Measurements from ENCODE around the gene SLC17A9. TPM values are rescaled to one million over a fixed set of nuclear protein-coding genes. Genes with fewer than 3 reads are reported as not detected.

The SLC17A9 gene
- total RNA-seq, 2 donors from 2014 or later, result 10.2 to 11.8 TPM

GRCh38 chr20:62924442-62925075 lies 27.9 kb upstream of the SLC17A9 start:
- ATAC-seq (replicated peaks in 1 of 2), result no peak
- H3K4me3 Mint-ChIP-seq, result peak overlapping the region; percentile 95 to 97
- DNase-seq, result peak in 1 of 2 donors; percentile 18

GRCh38 chr20:62925076-62925419 lies 27.5 kb upstream of the SLC17A9 start:
- peak overlapping the region; percentile 96 for H3K27ac Mint-ChIP-seq
- DNase-seq, result no peak
- H3K9me3 Mint-ChIP-seq, result no peaks in the 10 kb centered on the region
- no peak for ATAC-seq (replicated peaks in 1 of 2)
- peak overlapping the region; percentile 95 to 97 for H3K4me3 Mint-ChIP-seq
- H3K27me3 Mint-ChIP-seq (ENCODE audit: low read depth), result no peaks in the 10 kb centered on the region
- peaks cover 2 to 5% of the 10 kb centered on the region in 2 donors for H3K36me3 Mint-ChIP-seq (ENCODE audit: insufficient read depth in 2 of 2)
- H3K4me1 Mint-ChIP-seq (ENCODE audit: low read depth), result peaks cover 77% of the 10 kb centered on the region

More at GRCh38 chr20:62924442-62925075, 27.9 kb upstream of the SLC17A9 start:
- Mint-ChIP-seq H3K9me3 (no peaks in the 10 kb centered on the region), H3K27ac (peak overlapping the region; percentile 96), H3K36me3 (ENCODE audit: insufficient read depth in 2 of 2) (peaks cover 2 to 5% of the 10 kb centered on the region in 2 donors), H3K4me1 (ENCODE audit: low read depth) (peaks cover 82% of the 10 kb centered on the region), H3K27me3 (ENCODE audit: low read depth) (no peaks in the 10 kb centered on the region)

- H3K27me3 Mint-ChIP-seq (ENCODE audit: low read depth), result no peaks in the 10 kb centered on the region
- H3K4me1 Mint-ChIP-seq (ENCODE audit: low read depth), result peaks cover 72% of the 10 kb centered on the region
- DNase-seq (peak; percentile 61 to 65), ATAC-seq (replicated peaks in 1 of 2) (peak; percentile 8 to 26)
- peaks cover 2 to 4% of the 10 kb centered on the region in 2 donors for H3K36me3 Mint-ChIP-seq (ENCODE audit: insufficient read depth in 2 of 2)
- peak overlapping the region; percentile 96 for H3K27ac Mint-ChIP-seq
- peak overlapping the region; percentile 95 to 97 for H3K4me3 Mint-ChIP-seq
- no peaks in the 10 kb centered on the region for H3K9me3 Mint-ChIP-seq
Measured at GRCh38 chr20:62925420-62926228, 26.9 kb upstream of the SLC17A9 start.

GRCh38 chr20:62926229-62927127 lies 26.0 kb upstream of the SLC17A9 start, which contains the start of gene DIDO1:
Gene DIDO1, minus strand, starts transcription at chr20:62926505.
- peaks cover 2 to 4% of the 10 kb centered on the region in 2 donors for H3K36me3 Mint-ChIP-seq (ENCODE audit: insufficient read depth in 2 of 2)
- peak; percentile 94 to 96 for DNase-seq
- ATAC-seq (replicated peaks in 1 of 2), result peak; percentile 80 to 84
- H3K27ac Mint-ChIP-seq, result peak within 1 kb of the TSS; percentile 96
- no peaks in the 10 kb centered on the region for H3K9me3 Mint-ChIP-seq
- peak within 1 kb of the TSS; percentile 95 to 97 for H3K4me3 Mint-ChIP-seq
- H3K27me3 Mint-ChIP-seq (ENCODE audit: low read depth), result no peaks in the 10 kb centered on the region
- peaks cover 63% of the 10 kb centered on the region for H3K4me1 Mint-ChIP-seq (ENCODE audit: low read depth)

GRCh38 chr20:62927128-62927705 lies 25.3 kb upstream of the SLC17A9 start:
- Mint-ChIP-seq H3K36me3 (ENCODE audit: insufficient read depth in 2 of 2) (peaks cover 2 to 5% of the 10 kb centered on the region in 2 donors), H3K27ac (peak overlapping the region; percentile 11)

GRCh38 chr20:62928246-62928939 lies 24.1 kb upstream of the SLC17A9 start:
- peaks cover 47% of the 10 kb centered on the region for H3K4me1 Mint-ChIP-seq (ENCODE audit: low read depth)
- peaks cover 2 to 5% of the 10 kb centered on the region in 2 donors for H3K36me3 Mint-ChIP-seq (ENCODE audit: insufficient read depth in 2 of 2)
- H3K4me3 Mint-ChIP-seq, result peak overlapping the region; percentile 93 to 97
- no peaks in the 10 kb centered on the region for H3K9me3 Mint-ChIP-seq
- DNase-seq, result no peak
- ATAC-seq (replicated peaks in 1 of 2), result no peak
- H3K27me3 Mint-ChIP-seq (ENCODE audit: low read depth), result no peaks in the 10 kb centered on the region
- peak overlapping the region; percentile 79 for H3K27ac Mint-ChIP-seq

More at GRCh38 chr20:62927128-62927705, 25.3 kb upstream of the SLC17A9 start:
- Mint-ChIP-seq H3K27me3 (ENCODE audit: low read depth) (no peaks in the 10 kb centered on the region), H3K4me3 (peak overlapping the region; percentile 93 to 97), H3K9me3 (no peaks in the 10 kb centered on the region), H3K4me1 (ENCODE audit: low read depth) (peaks cover 59% of the 10 kb centered on the region)
- no peak for DNase-seq
- ATAC-seq (replicated peaks in 1 of 2), result no peak

GRCh38 chr20:62929051-62929538 lies 23.4 kb upstream of the SLC17A9 start:
- H3K4me3 Mint-ChIP-seq, result peak overlapping the region; percentile 93 to 97
- H3K9me3 Mint-ChIP-seq, result no peaks in the 10 kb centered on the region
- H3K4me1 Mint-ChIP-seq (ENCODE audit: low read depth), result peaks cover 40% of the 10 kb centered on the region
- ATAC-seq (replicated peaks in 1 of 2), result peak; percentile 51 to 55
- H3K36me3 Mint-ChIP-seq (ENCODE audit: insufficient read depth in 2 of 2), result peaks cover 2 to 5% of the 10 kb centered on the region in 2 donors
- H3K27me3 Mint-ChIP-seq (ENCODE audit: low read depth), result no peaks in the 10 kb centered on the region
- H3K27ac Mint-ChIP-seq, result peak overlapping the region; percentile 79
- peak; percentile 66 to 75 for DNase-seq

GRCh38 chr20:62931464-62931863 lies 21.0 kb upstream of the SLC17A9 start:
- Mint-ChIP-seq H3K4me3 (no peak overlapping the region), H3K27ac (no peak overlapping the region), H3K36me3 (ENCODE audit: insufficient read depth in 2 of 2) (peaks cover 0 to 1% of the 10 kb centered on the region in 2 donors), H3K27me3 (ENCODE audit: low read depth) (no peaks in the 10 kb centered on the region), H3K9me3 (no peaks in the 10 kb centered on the region), H3K4me1 (ENCODE audit: low read depth) (peaks cover 26% of the 10 kb centered on the region)
- ATAC-seq (replicated peaks in 1 of 2) (no peak), DNase-seq (no peak)

- Mint-ChIP-seq H3K36me3 (ENCODE audit: insufficient read depth in 2 of 2) (peaks cover 6% of the 10 kb centered on the region in 2 donors), H3K27me3 (ENCODE audit: low read depth) (no peaks in the 10 kb centered on the region), H3K27ac (no peak overlapping the region), H3K9me3 (no peaks in the 10 kb centered on the region), H3K4me1 (ENCODE audit: low read depth) (peaks cover 6% of the 10 kb centered on the region), H3K4me3 (no peak overlapping the region)
- DNase-seq, result no peak
- ATAC-seq (replicated peaks in 1 of 2), result no peak
Measured at GRCh38 chr20:62933966-62934365, 18.5 kb upstream of the SLC17A9 start.

- H3K36me3 Mint-ChIP-seq (ENCODE audit: insufficient read depth in 2 of 2), result peaks cover 6% of the 10 kb centered on the region in 2 donors
- ATAC-seq (replicated peaks in 1 of 2), result no peak
- H3K27ac Mint-ChIP-seq, result no peak overlapping the region
- H3K4me1 Mint-ChIP-seq (ENCODE audit: low read depth), result peaks cover 18% of the 10 kb centered on the region
- no peaks in the 10 kb centered on the region for H3K9me3 Mint-ChIP-seq
- no peak for DNase-seq
- no peak overlapping the region for H3K4me3 Mint-ChIP-seq
- no peaks in the 10 kb centered on the region for H3K27me3 Mint-ChIP-seq (ENCODE audit: low read depth)
Measured at GRCh38 chr20:62935204-62935967, 17.1 kb upstream of the SLC17A9 start.

- Mint-ChIP-seq H3K27ac (no peak overlapping the region), H3K4me3 (no peak overlapping the region), H3K9me3 (no peaks in the 10 kb centered on the region), H3K27me3 (ENCODE audit: low read depth) (no peaks in the 10 kb centered on the region), H3K36me3 (ENCODE audit: insufficient read depth in 2 of 2) (peaks cover 6% of the 10 kb centered on the region in 2 donors), H3K4me1 (ENCODE audit: low read depth) (peaks cover 25% of the 10 kb centered on the region)
- no peak for DNase-seq
- ATAC-seq (replicated peaks in 1 of 2), result no peak
Measured at GRCh38 chr20:62935968-62936585, 16.4 kb upstream of the SLC17A9 start.
